Astrocyte (in vitro differentiated cells and primary cell): ENCODE results near the gene KDM2B. TPM values are rescaled to one million over a fixed set of nuclear protein-coding genes. Genes with fewer than 3 reads are reported as not detected.

Experiments
- DNase-seq: peaks from one replicate; pipeline ENCODE4 v3.0.0-alpha.2; 2010; ENCODE audit warnings: low read depth
- FAIRE-seq: peaks from 2 replicates; lab custom pipeline; 2011; peaks lifted over from hg19 to GRCh38; lab: Jason Lieb, UNC
- H2AFZ ChIP-seq: 2 replicates; pipeline ENCODE4 v1.6.0; 2012; ENCODE audit warnings: low read depth, low read length, inconsistent platforms
- H3K27ac ChIP-seq: 2 replicates; pipeline ENCODE4 v1.5.1; 2011; ENCODE audit warnings: low read depth, low read length, inconsistent platforms
- H3K27me3 ChIP-seq: 2 replicates; pipeline ENCODE4 v1.6.0; 2011; ENCODE audit warnings: low read length, inconsistent platforms; ENCODE audit not compliant: insufficient read depth
- H3K36me3 ChIP-seq: 2 replicates; pipeline ENCODE4 v1.5.1; 2011; ENCODE audit warnings: low read length, inconsistent platforms; ENCODE audit not compliant: insufficient read depth
- H3K4me1 ChIP-seq: 2 replicates; pipeline ENCODE4 v1.5.1; 2011; ENCODE audit warnings: low read length, inconsistent platforms; ENCODE audit not compliant: insufficient read depth
- H3K4me2 ChIP-seq: 2 replicates; pipeline ENCODE4 v1.6.0; 2012; ENCODE audit warnings: low read length, inconsistent platforms
- H3K4me3 ChIP-seq: 2 replicates; pipeline ENCODE4 v1.5.1; 2011; ENCODE audit warnings: low read depth, mild to moderate bottlenecking, low read length, inconsistent platforms; ENCODE audit not compliant: insufficient read depth
- H3K79me2 ChIP-seq: 2 replicates; pipeline ENCODE4 v1.6.0; 2012; ENCODE audit warnings: mild to moderate bottlenecking, low read length, inconsistent platforms; ENCODE audit not compliant: insufficient read depth
- H3K9ac ChIP-seq: 2 replicates; pipeline ENCODE4 v1.6.0; 2012; ENCODE audit warnings: mild to moderate bottlenecking, low read length, inconsistent platforms
- H3K9me3 ChIP-seq: 2 replicates; pipeline ENCODE4 v1.5.1; 2012; ENCODE audit warnings: low read depth, mild to moderate bottlenecking, low read length, inconsistent platforms; ENCODE audit not compliant: insufficient read depth
- H4K20me1 ChIP-seq: 2 replicates; pipeline ENCODE4 v1.6.0; 2012; ENCODE audit warnings: low read length, inconsistent platforms; ENCODE audit not compliant: insufficient read depth
- H3K27ac Mint-ChIP-seq: one replicate; pipeline ENCODE4 v1.8.0; 2021; ENCODE audit warnings: mild to moderate bottlenecking, mixed read lengths; ENCODE audit not compliant: unreplicated experiment
- H3K27me3 Mint-ChIP-seq: one replicate; pipeline ENCODE4 v1.8.0; 2021; ENCODE audit warnings: low read depth, mixed read lengths; ENCODE audit not compliant: unreplicated experiment
- H3K36me3 Mint-ChIP-seq: one replicate; pipeline ENCODE4 v1.8.0; 2021; ENCODE audit warnings: low read depth, mixed read lengths; ENCODE audit not compliant: unreplicated experiment
- H3K4me1 Mint-ChIP-seq: one replicate; pipeline ENCODE4 v1.8.0; 2021; ENCODE audit warnings: low read depth, mixed read lengths; ENCODE audit not compliant: unreplicated experiment
- H3K4me3 Mint-ChIP-seq: one replicate; pipeline ENCODE4 v1.8.0; 2021; ENCODE audit warnings: mild to moderate bottlenecking, moderate library complexity, mixed read lengths; ENCODE audit not compliant: unreplicated experiment
- H3K9me3 Mint-ChIP-seq: one replicate; pipeline ENCODE4 v1.8.0; 2021; ENCODE audit warnings: mild to moderate bottlenecking, mixed read lengths; ENCODE audit not compliant: unreplicated experiment
- EZH2 ChIP-seq: IDR thresholded peaks from 2 replicates; pipeline ENCODE4 v1.6.1; 2012; ENCODE audit warnings: mild to moderate bottlenecking, low read length, inconsistent platforms; ENCODE audit not compliant: insufficient read depth
- total RNA-seq: library from RNA; stranded (reverse); gene quantifications from 2 replicates; pipeline ENCODE4 v1.2.1, GENCODE V29; 2021
- TF ChIP-seq, protein P1 (sequence below): IDR thresholded peaks from 2 replicates; pipeline ENCODE4 v1.5.1; 2011; ENCODE audit warnings: low read depth, mild to moderate bottlenecking, inconsistent platforms, low read length, moderate library complexity; ENCODE audit not compliant: insufficient read depth

Gene KDM2B
- total RNA-seq, 1 donor from 2014 or later, result 23.4 TPM

DNA sequence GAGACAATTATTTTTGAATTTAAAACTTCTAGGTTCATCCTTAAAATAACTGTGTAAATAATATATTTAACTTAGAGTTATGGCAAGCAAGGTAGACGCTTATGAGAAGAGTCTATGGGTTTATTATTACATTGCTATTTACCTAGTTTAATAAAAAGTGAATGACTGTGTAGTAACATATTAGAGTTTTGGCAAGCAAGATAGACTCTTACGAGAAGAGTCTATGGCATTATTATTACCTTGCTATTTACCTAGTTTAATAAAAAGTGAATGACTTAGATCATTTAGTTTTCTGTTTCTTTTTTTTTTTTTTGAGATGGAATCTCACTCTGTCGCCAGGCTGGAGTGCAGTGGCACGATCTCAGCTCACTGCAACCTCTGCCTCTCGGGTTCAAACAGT is 177.1 kb downstream of the KDM2B start:
- H3K27me3 Mint-ChIP-seq, result no peaks in the 10 kb centered on the region
- TF ChIP-seq EZH2, result no peak
- TF ChIP-seq, protein P1, sequence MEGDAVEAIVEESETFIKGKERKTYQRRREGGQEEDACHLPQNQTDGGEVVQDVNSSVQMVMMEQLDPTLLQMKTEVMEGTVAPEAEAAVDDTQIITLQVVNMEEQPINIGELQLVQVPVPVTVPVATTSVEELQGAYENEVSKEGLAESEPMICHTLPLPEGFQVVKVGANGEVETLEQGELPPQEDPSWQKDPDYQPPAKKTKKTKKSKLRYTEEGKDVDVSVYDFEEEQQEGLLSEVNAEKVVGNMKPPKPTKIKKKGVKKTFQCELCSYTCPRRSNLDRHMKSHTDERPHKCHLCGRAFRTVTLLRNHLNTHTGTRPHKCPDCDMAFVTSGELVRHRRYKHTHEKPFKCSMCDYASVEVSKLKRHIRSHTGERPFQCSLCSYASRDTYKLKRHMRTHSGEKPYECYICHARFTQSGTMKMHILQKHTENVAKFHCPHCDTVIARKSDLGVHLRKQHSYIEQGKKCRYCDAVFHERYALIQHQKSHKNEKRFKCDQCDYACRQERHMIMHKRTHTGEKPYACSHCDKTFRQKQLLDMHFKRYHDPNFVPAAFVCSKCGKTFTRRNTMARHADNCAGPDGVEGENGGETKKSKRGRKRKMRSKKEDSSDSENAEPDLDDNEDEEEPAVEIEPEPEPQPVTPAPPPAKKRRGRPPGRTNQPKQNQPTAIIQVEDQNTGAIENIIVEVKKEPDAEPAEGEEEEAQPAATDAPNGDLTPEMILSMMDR, result no peak
- H3K4me3 Mint-ChIP-seq, result no peak overlapping the region
- no peaks in the 10 kb centered on the region for H3K9me3 Mint-ChIP-seq
- peaks cover 30% of the 10 kb centered on the region for H4K20me1 ChIP-seq
- no peaks in the 10 kb centered on the region for H3K27me3 ChIP-seq
- DNase-seq, result no peak
- H3K79me2 ChIP-seq, result peaks cover 77% of the 10 kb centered on the region
- H3K36me3 ChIP-seq, result peaks cover 28% of the 10 kb centered on the region
- no peak for FAIRE-seq
- no peak overlapping the region for H3K9ac ChIP-seq
- H3K4me1 Mint-ChIP-seq, result peaks cover 12% of the 10 kb centered on the region
- peaks cover 9% of the 10 kb centered on the region for H3K4me1 ChIP-seq
- H3K27ac Mint-ChIP-seq, result no peak overlapping the region
- no peak overlapping the region for H3K4me2 ChIP-seq
- no peaks in the 10 kb centered on the region for H3K9me3 ChIP-seq
- H3K36me3 Mint-ChIP-seq, result peaks cover 6% of the 10 kb centered on the region
- H2AFZ ChIP-seq, result no peak overlapping the region
- H3K27ac ChIP-seq, result no peak overlapping the region
- no peak overlapping the region for H3K4me3 ChIP-seq

DNA sequence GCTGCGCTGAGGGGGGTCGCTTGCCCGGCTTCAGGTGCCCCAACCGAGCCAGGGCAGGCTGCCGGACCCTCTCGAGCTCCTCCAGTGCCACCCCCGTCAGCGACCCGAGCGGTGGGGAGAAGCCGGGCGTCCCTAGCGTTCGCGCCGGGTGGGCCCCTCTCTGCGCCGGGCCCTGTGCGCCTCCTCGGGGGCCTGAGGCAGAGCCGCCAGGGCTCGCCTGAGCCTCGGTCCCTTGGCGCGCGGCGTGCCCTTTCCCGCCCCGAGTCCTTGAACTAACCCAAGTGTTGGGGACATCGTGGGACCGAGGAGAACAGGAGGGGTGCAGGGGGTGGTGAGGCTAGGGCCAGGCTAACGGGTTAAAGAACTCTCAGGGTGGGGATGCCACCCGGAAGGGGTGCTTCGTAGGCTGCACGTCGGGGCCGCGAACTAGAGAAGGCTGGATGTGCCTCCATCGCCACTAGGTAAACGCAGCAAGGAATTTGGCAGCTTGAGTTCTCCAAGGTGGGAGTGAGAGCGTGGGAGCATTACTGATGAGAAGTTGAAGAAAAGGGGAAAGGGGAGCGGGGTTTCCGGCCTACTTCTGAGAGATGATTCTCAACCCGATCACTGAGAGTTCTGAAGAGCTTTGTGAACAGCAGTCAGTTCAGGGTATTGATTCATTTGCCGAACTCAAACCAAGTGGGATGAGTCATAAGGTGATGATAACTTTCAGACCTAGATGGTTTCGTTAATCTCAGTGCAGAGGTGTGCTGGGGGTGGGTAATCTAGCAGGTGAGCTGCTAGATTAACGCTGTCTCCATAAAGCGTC is 180.3 kb downstream of the KDM2B start:
- peak overlapping the region; percentile 96 for H3K27ac Mint-ChIP-seq
- Histone ChIP-seq H2AFZ (peak overlapping the region; percentile 82), H3K9ac (peak overlapping the region; percentile 91), H3K27me3 (no peaks in the 10 kb centered on the region), H3K9me3 (no peaks in the 10 kb centered on the region), H3K4me2 (peak overlapping the region; percentile 94), H3K36me3 (peaks cover 14% of the 10 kb centered on the region), H4K20me1 (peaks cover 23% of the 10 kb centered on the region), H3K4me3 (peak overlapping the region; percentile 92), H3K27ac (peak overlapping the region; percentile 78), H3K4me1 (peaks cover 9% of the 10 kb centered on the region), H3K79me2 (peaks cover 53% of the 10 kb centered on the region)
- H3K4me1 Mint-ChIP-seq, result peaks cover 12% of the 10 kb centered on the region
- H3K27me3 Mint-ChIP-seq, result no peaks in the 10 kb centered on the region
- H3K9me3 Mint-ChIP-seq, result no peaks in the 10 kb centered on the region
- H3K36me3 Mint-ChIP-seq, result no peaks in the 10 kb centered on the region
- H3K4me3 Mint-ChIP-seq, result peak overlapping the region; percentile 91
- no peak for TF ChIP-seq EZH2
- TF ChIP-seq, protein P1, result no peak
- FAIRE-seq (no peak), DNase-seq (peak; percentile 32)
